GM13976 (cell line): ENCODE measurements around the gene IQCE.

Experiments
- DNase-seq: peaks from one replicate; pipeline ENCODE4 v3.0.0; 2012; ENCODE audit warnings: low spot score
- in situ Hi-C: fragments of 300-500 bp; cut with MboI; formaldehyde crosslinking; loops from one replicate; pipeline ENCODE4 v1.12.0; 2022; ENCODE audit warnings: low sequenced_read_pairs, mixed read lengths, inconsistent platforms; ENCODE audit not compliant: unreplicated experiment
- TF ChIP-seq, protein P1 (sequence below): IDR thresholded peaks from 2 replicates; pipeline ENCODE4 v1.5.1; 2012; ENCODE audit warnings: borderline replicate concordance, mild to moderate bottlenecking; ENCODE audit not compliant: insufficient read depth; ENCODE audit errors: extremely low read depth, missing control alignments, control extremely low read depth

IQCE gene

GRCh38 chr7:2521952-2522591 is 36.7 kb upstream of the IQCE start:
- in situ Hi-C loops, result no loop called here
- DNase-seq, result no peak
- TF ChIP-seq, protein P1, sequence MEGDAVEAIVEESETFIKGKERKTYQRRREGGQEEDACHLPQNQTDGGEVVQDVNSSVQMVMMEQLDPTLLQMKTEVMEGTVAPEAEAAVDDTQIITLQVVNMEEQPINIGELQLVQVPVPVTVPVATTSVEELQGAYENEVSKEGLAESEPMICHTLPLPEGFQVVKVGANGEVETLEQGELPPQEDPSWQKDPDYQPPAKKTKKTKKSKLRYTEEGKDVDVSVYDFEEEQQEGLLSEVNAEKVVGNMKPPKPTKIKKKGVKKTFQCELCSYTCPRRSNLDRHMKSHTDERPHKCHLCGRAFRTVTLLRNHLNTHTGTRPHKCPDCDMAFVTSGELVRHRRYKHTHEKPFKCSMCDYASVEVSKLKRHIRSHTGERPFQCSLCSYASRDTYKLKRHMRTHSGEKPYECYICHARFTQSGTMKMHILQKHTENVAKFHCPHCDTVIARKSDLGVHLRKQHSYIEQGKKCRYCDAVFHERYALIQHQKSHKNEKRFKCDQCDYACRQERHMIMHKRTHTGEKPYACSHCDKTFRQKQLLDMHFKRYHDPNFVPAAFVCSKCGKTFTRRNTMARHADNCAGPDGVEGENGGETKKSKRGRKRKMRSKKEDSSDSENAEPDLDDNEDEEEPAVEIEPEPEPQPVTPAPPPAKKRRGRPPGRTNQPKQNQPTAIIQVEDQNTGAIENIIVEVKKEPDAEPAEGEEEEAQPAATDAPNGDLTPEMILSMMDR, result no peak

DNA sequence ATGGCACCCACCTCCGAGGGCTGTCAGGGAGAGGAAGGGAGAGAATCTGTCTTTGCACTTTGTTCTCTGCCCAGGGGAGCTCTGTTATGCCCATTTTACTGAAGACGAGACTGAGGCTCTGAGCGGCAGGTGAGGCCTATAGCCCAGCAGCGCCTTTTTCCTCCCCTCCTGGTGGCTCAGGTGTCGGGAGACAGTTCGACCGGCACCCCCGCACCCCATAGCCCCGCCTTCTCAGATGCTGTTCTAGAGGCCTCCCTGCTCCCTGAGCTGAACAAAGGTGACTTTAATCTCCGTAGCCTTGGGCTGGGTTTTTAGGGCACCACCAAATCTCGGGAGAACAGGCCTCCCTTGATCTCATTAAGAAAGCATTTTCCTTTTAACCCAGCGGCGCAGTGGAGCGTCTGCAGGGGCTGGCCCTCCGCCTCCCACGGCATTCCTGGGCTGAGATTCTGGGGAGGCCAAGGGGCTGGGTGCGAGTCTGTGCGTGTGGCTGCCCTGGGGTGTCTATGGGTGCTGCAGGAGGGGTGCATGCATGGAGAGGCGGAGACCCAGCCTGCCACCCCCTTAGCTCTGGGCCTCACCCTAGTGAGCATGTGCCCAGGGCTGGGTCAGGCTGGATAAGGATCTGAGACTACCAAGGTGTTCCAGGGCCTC is 35.9 kb upstream of the IQCE start:
- in situ Hi-C loops, result no loop called here
- DNase-seq, result no peak
- TF ChIP-seq, protein P1, result no peak

GRCh38 chr7:2523461-2523936 is 35.3 kb upstream of the IQCE start:
- in situ Hi-C loops, result no loop called here
- no peak for DNase-seq

GRCh38 chr7:2523941-2524807 is 34.6 kb upstream of the IQCE start:
- in situ Hi-C loops, result no loop called here
- no peak for DNase-seq
- TF ChIP-seq, protein P1, result no peak

More at GRCh38 chr7:2523461-2523936, 35.3 kb upstream of the IQCE start:
- TF ChIP-seq, protein P1, result no peak

DNA sequence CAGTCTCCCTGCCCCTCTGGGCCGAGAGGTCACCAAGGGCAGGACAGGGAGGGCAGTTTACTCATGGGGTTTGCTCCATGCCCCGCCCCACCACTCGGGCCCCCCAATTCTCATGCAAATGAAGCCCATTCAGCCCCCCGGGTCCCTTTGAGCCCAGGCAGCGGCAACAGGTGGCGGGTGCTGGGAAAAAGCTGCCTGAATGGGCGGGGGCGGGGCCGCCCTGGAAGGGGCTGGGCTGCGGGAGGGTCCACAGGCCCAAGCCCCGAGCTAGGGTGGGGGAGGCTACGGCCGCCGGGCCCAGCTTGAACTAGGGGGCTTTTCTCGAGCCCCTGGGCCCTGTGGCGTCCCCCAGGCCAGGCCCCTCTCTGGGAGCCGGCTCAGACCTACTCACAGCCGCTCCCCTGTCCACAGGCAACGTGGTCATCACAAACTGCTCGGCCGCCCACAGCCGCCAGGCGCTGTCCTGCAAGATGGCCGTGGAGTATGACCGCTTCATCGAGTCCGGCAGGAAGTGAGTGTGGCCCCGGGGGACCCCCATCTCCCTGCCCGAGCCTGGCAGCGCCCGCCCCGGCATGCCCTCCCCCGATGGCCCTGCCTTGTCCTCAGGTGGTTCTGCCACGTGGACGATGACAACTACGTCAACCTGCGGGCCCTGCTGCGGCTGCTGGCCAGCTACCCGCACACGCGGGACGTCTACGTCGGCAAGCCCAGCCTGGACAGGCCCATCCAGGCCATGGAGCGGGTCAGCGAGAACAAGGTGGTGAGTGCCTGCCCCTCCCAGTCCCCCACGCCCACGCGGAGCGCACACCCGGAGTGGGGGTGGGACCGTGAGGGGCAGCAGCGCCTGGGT is 33.7 kb upstream of the IQCE start:
- no peak for DNase-seq
- TF ChIP-seq, protein P1, result no peak
- in situ Hi-C loops, result no loop called here
